Measurements from ENCODE around the gene TRPV2. TPM values are rescaled to one million over a fixed set of nuclear protein-coding genes. Genes with fewer than 3 reads are reported as not detected.

Gene TRPV2
- total and polyA plus RNA-seq, 2 experiments from 2014 or later = 1.7 to 3.2 TPM

DNA sequence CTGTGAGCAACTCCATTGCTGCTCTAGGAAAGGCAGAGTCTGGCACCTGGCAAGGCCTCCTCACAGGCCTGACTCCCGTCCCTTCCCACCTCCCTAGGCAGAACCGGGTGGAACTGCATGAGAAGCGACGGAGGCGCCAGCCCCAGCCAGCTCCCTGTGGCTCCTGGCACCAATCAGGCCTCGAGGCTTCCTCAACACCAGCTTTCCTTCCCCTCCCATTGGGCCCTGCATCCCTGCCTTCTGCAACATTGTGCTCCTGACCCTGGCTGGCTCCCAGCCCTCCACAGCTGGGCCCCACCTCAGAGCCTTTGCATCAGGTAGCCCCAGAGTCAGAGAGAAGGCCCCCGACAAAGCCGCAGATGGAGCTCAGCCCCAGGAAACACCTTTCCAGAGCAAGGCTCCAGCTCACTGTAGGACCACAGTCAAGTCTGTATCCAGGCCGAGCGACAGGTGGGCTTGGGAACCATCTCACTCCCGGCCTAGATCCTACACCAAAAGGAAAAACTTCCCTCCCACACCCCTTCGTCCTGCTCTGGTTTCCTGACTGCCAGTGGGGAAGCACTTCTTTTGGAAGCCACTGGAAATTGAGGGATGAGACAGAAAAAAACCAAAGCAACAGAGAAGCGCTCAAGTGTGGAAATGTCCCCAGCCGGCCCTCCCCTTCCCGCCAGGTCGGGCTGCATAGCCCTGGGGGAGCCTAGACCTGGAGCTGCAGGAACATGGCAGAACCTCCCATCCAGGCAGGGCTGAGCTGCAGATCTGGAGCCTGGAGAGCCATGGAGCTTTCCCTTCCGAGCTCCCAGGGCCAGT lies 45.6 kb downstream of the TRPV2 start:
- H3K4me2 ChIP-seq = peak overlapping the region; percentile 41; the same call in 1 of the 2 replicates
- H2AFZ ChIP-seq = no peak overlapping the region
- Mint-ChIP-seq H3K36me3 (ENCODE audit: low read depth) (peaks cover 14% of the 10 kb centered on the region; the same call in 2 of the 3 replicates), H3K4me3 (no peak overlapping the region), H3K27me3 (ENCODE audit: insufficient read depth, low read depth, poor library complexity) (peaks cover 13% of the 10 kb centered on the region), H3K27ac (0 out of 2 replicates have a peak overlapping the region, but pooled peaks have one; percentile 48), H3K9me3 (no peaks in the 10 kb centered on the region; the same call in 2 of the 3 replicates), H3K4me1 (peaks cover 39% of the 10 kb centered on the region)
- H3K4me1 ChIP-seq (ENCODE audit: insufficient read depth) = peaks cover 20% of the 10 kb centered on the region
- H3K27me3 ChIP-seq (ENCODE audit: insufficient read depth) = no peaks in the 10 kb centered on the region
- no peaks in the 10 kb centered on the region for H3F3A ChIP-seq (replicated peaks; ENCODE audit: low read depth)
- DNase-seq (ENCODE audit: low spot score) = no peak
- H3K79me2 ChIP-seq (replicated peaks; ENCODE audit: insufficient read depth) = no peaks in the 10 kb centered on the region
- H4K20me1 ChIP-seq (replicated peaks; ENCODE audit: insufficient read depth) = peaks cover 4% of the 10 kb centered on the region
- no peaks in the 10 kb centered on the region for H3K9me2 ChIP-seq (ENCODE audit: insufficient read depth)
- no peak for ATAC-seq
- TF ChIP-seq, protein P1, sequence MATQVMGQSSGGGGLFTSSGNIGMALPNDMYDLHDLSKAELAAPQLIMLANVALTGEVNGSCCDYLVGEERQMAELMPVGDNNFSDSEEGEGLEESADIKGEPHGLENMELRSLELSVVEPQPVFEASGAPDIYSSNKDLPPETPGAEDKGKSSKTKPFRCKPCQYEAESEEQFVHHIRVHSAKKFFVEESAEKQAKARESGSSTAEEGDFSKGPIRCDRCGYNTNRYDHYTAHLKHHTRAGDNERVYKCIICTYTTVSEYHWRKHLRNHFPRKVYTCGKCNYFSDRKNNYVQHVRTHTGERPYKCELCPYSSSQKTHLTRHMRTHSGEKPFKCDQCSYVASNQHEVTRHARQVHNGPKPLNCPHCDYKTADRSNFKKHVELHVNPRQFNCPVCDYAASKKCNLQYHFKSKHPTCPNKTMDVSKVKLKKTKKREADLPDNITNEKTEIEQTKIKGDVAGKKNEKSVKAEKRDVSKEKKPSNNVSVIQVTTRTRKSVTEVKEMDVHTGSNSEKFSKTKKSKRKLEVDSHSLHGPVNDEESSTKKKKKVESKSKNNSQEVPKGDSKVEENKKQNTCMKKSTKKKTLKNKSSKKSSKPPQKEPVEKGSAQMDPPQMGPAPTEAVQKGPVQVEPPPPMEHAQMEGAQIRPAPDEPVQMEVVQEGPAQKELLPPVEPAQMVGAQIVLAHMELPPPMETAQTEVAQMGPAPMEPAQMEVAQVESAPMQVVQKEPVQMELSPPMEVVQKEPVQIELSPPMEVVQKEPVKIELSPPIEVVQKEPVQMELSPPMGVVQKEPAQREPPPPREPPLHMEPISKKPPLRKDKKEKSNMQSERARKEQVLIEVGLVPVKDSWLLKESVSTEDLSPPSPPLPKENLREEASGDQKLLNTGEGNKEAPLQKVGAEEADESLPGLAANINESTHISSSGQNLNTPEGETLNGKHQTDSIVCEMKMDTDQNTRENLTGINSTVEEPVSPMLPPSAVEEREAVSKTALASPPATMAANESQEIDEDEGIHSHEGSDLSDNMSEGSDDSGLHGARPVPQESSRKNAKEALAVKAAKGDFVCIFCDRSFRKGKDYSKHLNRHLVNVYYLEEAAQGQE (IDR thresholded peaks at IDR 0.05; ENCODE audit: unreplicated experiment) = no peak
- no peak for TF ChIP-seq JUNB (IDR thresholded peaks at IDR 0.05; ENCODE audit: unreplicated experiment)
- no peak for TF ChIP-seq EZH2 (IDR thresholded peaks at IDR 0.05; ENCODE audit: low read depth, unreplicated experiment)
- no peak for TF ChIP-seq ZNF114 (CRISPR knock-in tag; IDR thresholded peaks at IDR 0.05)
- no peak for TF ChIP-seq CREB1 (CRISPR knock-in tag; IDR thresholded peaks at IDR 0.05; ENCODE audit: low read depth)
- no peak for TF ChIP-seq STAT1 (IDR thresholded peaks at IDR 0.05; ENCODE audit: unreplicated experiment)
- TF ChIP-seq ZNF462 (CRISPR knock-in tag; IDR thresholded peaks at IDR 0.05) = no peak
- TF ChIP-seq NANOG (IDR thresholded peaks at IDR 0.05; ENCODE audit: borderline replicate concordance) = no peak
- TF ChIP-seq, protein P2, sequence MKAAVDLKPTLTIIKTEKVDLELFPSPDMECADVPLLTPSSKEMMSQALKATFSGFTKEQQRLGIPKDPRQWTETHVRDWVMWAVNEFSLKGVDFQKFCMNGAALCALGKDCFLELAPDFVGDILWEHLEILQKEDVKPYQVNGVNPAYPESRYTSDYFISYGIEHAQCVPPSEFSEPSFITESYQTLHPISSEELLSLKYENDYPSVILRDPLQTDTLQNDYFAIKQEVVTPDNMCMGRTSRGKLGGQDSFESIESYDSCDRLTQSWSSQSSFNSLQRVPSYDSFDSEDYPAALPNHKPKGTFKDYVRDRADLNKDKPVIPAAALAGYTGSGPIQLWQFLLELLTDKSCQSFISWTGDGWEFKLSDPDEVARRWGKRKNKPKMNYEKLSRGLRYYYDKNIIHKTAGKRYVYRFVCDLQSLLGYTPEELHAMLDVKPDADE (IDR thresholded peaks at IDR 0.05) = no peak
- TF ChIP-seq POLR2AphosphoS5 (IDR thresholded peaks at IDR 0.05; ENCODE audit: low read depth) = no peak
- H3K27ac ChIP-seq (ENCODE audit: low read depth) = peak overlapping the region; percentile 32; the same call in 1 of the 2 replicates
- no peak overlapping the region for H3K4me3 ChIP-seq
- no peaks in the 10 kb centered on the region for H3K36me3 ChIP-seq (ENCODE audit: insufficient read depth)

All from GM23338 (cell line).